ENCODE results near the gene MAFG. TPM values are rescaled to one million over a fixed set of nuclear protein-coding genes. Genes with fewer than 3 reads are reported as not detected.
A peak's percentile ranks its signal among the peaks of the same experiment; 100 is the strongest.

The MAFG gene
- total RNA-seq, 1 donor from 2014 or later, result 35.8 TPM

- Mint-ChIP-seq H3K4me3 (ENCODE audit: unreplicated experiment) (peak overlapping the region; percentile 60), H3K27ac (ENCODE audit: unreplicated experiment) (no peak overlapping the region)
- H2AFZ ChIP-seq (ENCODE audit: low read depth, low read length), result no peak overlapping the region
Measured at GRCh38 chr17:81962499-81963441, 35.2 kb upstream of the MAFG start.

DNA sequence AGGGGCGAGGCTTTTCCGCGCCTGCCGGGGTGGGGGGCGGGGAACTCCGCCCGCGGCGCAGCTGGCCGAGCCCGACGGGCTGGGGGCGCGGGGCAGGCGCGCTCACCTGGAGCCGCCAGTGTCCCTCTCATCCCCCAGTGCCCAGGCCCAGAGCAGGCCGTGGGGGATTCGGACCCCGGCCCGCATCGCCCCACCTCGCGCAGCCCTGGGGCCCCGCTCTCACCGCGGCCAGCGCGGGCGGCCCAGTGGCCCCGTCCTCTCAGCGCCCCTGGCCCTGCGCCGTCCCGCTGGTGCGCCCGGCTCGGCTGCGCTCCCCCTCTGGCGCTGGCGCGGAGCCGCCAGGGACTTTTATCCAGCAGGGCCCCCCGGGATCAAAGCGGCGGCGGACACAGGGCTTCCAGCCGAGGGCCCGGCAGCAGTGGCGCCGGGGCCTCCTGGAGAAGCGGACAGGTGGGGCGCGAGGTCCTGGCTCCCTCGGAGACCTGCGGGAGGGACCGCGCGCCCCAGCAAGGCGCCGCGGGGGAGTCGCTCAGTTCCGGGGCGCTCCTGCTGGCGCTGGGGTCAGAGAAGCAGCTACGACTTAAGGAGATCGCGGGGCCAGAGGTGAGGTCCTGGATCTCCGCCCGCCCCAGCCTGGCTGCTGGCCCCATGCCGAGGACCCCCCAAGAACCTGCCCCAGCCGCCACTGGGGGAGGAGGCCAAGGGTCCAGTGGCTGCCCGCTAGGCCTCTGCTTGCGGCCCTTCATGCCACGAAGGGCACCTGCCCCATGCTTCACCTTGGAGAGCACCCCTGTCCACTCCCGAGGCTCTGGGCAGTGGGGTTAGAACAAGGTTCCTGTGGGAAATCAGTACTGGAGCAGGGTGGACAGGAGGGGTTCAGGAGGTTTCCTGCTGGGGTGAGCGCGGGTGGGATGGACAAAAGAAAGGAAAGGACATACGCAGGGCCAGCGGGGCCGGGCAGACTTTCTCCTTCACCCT lies 34.3 kb upstream of the MAFG start:
- no peaks in the 10 kb centered on the region for H3K9me3 ChIP-seq (ENCODE audit: insufficient read depth, low read depth, low read length)
- H3K9ac ChIP-seq (ENCODE audit: low read length), result no peak overlapping the region
- no peak overlapping the region for H3K4me2 ChIP-seq (ENCODE audit: low read length)
- H3K36me3 Mint-ChIP-seq (ENCODE audit: low read depth, unreplicated experiment), result no peaks in the 10 kb centered on the region
- no peak overlapping the region for H3K4me3 ChIP-seq (ENCODE audit: insufficient read depth, low read depth, low read length)
- H3K27ac Mint-ChIP-seq (ENCODE audit: unreplicated experiment), result peak overlapping the region; percentile 75
- DNase-seq (ENCODE audit: low read depth) (no peak), FAIRE-seq (no peak)
- H4K20me1 ChIP-seq (ENCODE audit: insufficient read depth, low read length), result peaks cover 7% of the 10 kb centered on the region
- H3K4me1 ChIP-seq (ENCODE audit: insufficient read depth, low read length), result no peaks in the 10 kb centered on the region
- H3K4me3 Mint-ChIP-seq (ENCODE audit: unreplicated experiment), result peak overlapping the region; percentile 60
- peaks cover 31% of the 10 kb centered on the region for H3K27me3 Mint-ChIP-seq (ENCODE audit: low read depth, unreplicated experiment)
- no peak overlapping the region for H3K27ac ChIP-seq (ENCODE audit: low read depth, low read length)
- H2AFZ ChIP-seq (ENCODE audit: low read depth, low read length), result no peak overlapping the region
- H3K79me2 ChIP-seq (ENCODE audit: insufficient read depth, low read length), result no peaks in the 10 kb centered on the region
- H3K27me3 ChIP-seq (ENCODE audit: insufficient read depth, low read length), result peaks cover 46% of the 10 kb centered on the region
- H3K36me3 ChIP-seq (ENCODE audit: insufficient read depth, low read length), result no peaks in the 10 kb centered on the region
- TF ChIP-seq EZH2 (IDR thresholded peaks at IDR 0.05; ENCODE audit: insufficient read depth, low read length), result peak; percentile 96
- TF ChIP-seq, protein P1, sequence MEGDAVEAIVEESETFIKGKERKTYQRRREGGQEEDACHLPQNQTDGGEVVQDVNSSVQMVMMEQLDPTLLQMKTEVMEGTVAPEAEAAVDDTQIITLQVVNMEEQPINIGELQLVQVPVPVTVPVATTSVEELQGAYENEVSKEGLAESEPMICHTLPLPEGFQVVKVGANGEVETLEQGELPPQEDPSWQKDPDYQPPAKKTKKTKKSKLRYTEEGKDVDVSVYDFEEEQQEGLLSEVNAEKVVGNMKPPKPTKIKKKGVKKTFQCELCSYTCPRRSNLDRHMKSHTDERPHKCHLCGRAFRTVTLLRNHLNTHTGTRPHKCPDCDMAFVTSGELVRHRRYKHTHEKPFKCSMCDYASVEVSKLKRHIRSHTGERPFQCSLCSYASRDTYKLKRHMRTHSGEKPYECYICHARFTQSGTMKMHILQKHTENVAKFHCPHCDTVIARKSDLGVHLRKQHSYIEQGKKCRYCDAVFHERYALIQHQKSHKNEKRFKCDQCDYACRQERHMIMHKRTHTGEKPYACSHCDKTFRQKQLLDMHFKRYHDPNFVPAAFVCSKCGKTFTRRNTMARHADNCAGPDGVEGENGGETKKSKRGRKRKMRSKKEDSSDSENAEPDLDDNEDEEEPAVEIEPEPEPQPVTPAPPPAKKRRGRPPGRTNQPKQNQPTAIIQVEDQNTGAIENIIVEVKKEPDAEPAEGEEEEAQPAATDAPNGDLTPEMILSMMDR (IDR thresholded peaks at IDR 0.05; ENCODE audit: insufficient read depth, low read depth, low read length), result no peak
- H3K4me1 Mint-ChIP-seq (ENCODE audit: low read depth, unreplicated experiment), result no peaks in the 10 kb centered on the region
- H3K9me3 Mint-ChIP-seq (ENCODE audit: unreplicated experiment), result peaks cover 2% of the 10 kb centered on the region

More at GRCh38 chr17:81962499-81963441, 35.2 kb upstream of the MAFG start:
- H3K79me2 ChIP-seq (ENCODE audit: insufficient read depth, low read length), result no peaks in the 10 kb centered on the region
- H3K9ac ChIP-seq (ENCODE audit: low read length), result no peak overlapping the region
- H3K4me2 ChIP-seq (ENCODE audit: low read length), result no peak overlapping the region
- peaks cover 3% of the 10 kb centered on the region for H3K4me1 ChIP-seq (ENCODE audit: insufficient read depth, low read length)
- Mint-ChIP-seq H3K36me3 (ENCODE audit: low read depth, unreplicated experiment) (no peaks in the 10 kb centered on the region), H3K27me3 (ENCODE audit: low read depth, unreplicated experiment) (peaks cover 25% of the 10 kb centered on the region), H3K9me3 (ENCODE audit: unreplicated experiment) (no peaks in the 10 kb centered on the region), H3K4me1 (ENCODE audit: low read depth, unreplicated experiment) (no peaks in the 10 kb centered on the region)
- no peak overlapping the region for H3K4me3 ChIP-seq (ENCODE audit: insufficient read depth, low read depth, low read length)
- FAIRE-seq (no peak), DNase-seq (ENCODE audit: low read depth) (no peak)
- TF ChIP-seq EZH2 (IDR thresholded peaks at IDR 0.05; ENCODE audit: insufficient read depth, low read length), result no peak
- TF ChIP-seq, protein P1 (IDR thresholded peaks at IDR 0.05; ENCODE audit: insufficient read depth, low read depth, low read length), result no peak
- H3K9me3 ChIP-seq (ENCODE audit: insufficient read depth, low read depth, low read length), result no peaks in the 10 kb centered on the region
- peaks cover 46% of the 10 kb centered on the region for H3K27me3 ChIP-seq (ENCODE audit: insufficient read depth, low read length)
- H3K27ac ChIP-seq (ENCODE audit: low read depth, low read length), result no peak overlapping the region
- H3K36me3 ChIP-seq (ENCODE audit: insufficient read depth, low read length), result no peaks in the 10 kb centered on the region
- H4K20me1 ChIP-seq (ENCODE audit: insufficient read depth, low read length), result peaks cover 7% of the 10 kb centered on the region

Measured in astrocyte (in vitro differentiated cells and primary cell).